ENCODE results near the gene CALN1. TPM values are rescaled to one million over a fixed set of nuclear protein-coding genes. Genes with fewer than 3 reads are reported as not detected.

The CALN1 gene
- total and polyA plus RNA-seq, 12 donors = not detected

DNA sequence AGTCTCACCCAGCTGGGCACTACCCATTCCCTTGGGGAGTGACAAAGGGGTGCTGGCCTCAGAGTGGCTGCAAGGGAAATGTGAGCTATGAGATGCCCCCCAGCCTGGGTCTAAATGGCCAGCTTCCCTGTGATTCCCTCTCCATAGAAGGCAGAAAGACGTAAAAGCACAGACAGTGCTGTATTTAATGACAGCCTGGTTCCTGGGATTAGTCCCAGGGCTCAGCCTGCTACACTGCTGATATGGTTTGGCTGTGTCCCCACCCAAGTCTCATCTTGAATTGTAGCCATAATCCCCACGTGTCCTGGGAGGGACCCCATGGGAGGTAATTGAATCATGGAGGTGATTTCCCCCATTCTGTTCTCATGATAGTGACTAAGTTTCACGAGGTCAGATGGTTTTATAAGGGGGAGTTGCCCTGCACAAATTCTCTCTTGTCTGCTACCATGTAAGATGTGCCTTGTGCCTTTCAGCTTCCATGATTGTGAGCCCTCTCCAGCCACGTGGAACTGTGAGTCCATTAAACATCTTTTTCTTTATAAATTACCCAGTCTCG is 23.9 kb upstream of the CALN1 start:
- Histone ChIP-seq H3K36me3 (no peaks in the 10 kb centered on the region), H3K4me3 (no peak overlapping the region), H3K9me3 (no peaks in the 10 kb centered on the region), H3K27ac (no peak overlapping the region), H3K27me3 (peaks cover 0 to 25% (median 9%) of the 10 kb centered on the region in 7 donors), H3K4me1 (no peaks in the 10 kb centered on the region)
- WGBS, 2 donors = 50 to 60% methylated on average over 5 of the region's 5 CpGs
- DNase-seq = no peak
- TF ChIP-seq, protein P1, sequence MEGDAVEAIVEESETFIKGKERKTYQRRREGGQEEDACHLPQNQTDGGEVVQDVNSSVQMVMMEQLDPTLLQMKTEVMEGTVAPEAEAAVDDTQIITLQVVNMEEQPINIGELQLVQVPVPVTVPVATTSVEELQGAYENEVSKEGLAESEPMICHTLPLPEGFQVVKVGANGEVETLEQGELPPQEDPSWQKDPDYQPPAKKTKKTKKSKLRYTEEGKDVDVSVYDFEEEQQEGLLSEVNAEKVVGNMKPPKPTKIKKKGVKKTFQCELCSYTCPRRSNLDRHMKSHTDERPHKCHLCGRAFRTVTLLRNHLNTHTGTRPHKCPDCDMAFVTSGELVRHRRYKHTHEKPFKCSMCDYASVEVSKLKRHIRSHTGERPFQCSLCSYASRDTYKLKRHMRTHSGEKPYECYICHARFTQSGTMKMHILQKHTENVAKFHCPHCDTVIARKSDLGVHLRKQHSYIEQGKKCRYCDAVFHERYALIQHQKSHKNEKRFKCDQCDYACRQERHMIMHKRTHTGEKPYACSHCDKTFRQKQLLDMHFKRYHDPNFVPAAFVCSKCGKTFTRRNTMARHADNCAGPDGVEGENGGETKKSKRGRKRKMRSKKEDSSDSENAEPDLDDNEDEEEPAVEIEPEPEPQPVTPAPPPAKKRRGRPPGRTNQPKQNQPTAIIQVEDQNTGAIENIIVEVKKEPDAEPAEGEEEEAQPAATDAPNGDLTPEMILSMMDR (IDR thresholded peaks at IDR 0.05) = no peak
- intact Hi-C loops (cut with DNase I) = no loop called here
- peak in 1 of 8 donors; percentile 33 for ATAC-seq

- Histone ChIP-seq H3K4me1 (no peaks in the 10 kb centered on the region), H3K4me3 (no peak overlapping the region), H3K9me3 (no peaks in the 10 kb centered on the region), H3K36me3 (no peaks in the 10 kb centered on the region), H3K27me3 (peaks cover 0 to 26% (median 11%) of the 10 kb centered on the region in 7 donors), H3K27ac (no peak overlapping the region)
- intact Hi-C loops (cut with DNase I) = no loop called here
- WGBS, 2 donors = 37 to 48% methylated on average over 15 of the region's 15 CpGs
- TF ChIP-seq, protein P1 (IDR thresholded peaks at IDR 0.05) = no peak
- ATAC-seq = peak in 4 of 8 donors; percentile 25 to 70 (median 57)
- DNase-seq = peak; percentile 5 to 43
Measured at GRCh38 chr7:72435366-72435765, 23.2 kb upstream of the CALN1 start.

DNA sequence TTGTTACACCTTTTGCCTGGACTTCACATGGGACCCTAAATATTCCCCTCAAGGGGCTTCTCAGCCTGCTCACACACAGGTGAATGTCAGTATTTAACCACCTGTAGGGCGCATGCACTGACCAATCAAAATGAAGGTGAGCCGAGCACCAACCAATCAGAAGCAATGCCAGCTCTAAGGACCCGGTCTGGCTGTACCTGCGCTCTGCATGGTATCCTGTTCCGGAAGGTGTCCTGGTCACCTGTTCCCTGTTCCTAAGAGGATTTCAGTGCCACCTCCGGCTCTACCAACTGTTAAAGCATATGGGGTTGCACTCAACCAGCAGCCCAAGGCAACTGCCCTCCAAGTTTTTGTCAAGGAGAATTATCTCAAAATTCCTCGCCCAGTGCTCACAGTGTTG is 18.4 kb upstream of the CALN1 start:
- intact Hi-C loops (cut with DNase I) = no loop called here
- TF ChIP-seq, protein P1 (IDR thresholded peaks at IDR 0.05) = no peak
- peaks cover 0 to 20% (median 10%) of the 10 kb centered on the region in 7 donors for H3K27me3 ChIP-seq
- WGBS, 2 donors = 72 to 78% methylated on average over 7 of the region's 7 CpGs
- H3K9me3 ChIP-seq = no peaks in the 10 kb centered on the region
- H3K4me1 ChIP-seq = no peaks in the 10 kb centered on the region
- ATAC-seq (no peak), DNase-seq (no peak)
- H3K4me3 ChIP-seq = no peak overlapping the region
- H3K27ac ChIP-seq = no peak overlapping the region
- no peaks in the 10 kb centered on the region for H3K36me3 ChIP-seq

DNA sequence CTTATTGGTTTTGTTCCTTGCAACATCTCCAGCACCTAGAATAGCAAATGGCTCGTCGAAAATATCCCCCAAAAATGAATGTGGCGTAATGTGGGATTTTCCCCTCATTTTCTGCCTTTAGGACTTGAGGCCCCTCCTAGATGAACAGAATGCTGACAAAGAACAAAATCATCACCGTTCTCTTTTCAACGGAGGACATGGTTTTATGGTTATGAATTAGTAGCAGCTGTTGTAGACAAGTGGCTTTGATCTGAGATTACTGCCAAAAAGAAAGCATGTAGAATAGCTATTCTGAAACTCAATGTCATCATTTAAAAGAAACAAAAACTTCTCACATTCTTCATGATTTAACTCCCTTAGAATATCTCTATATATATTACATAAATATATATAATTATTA is 17.2 kb upstream of the CALN1 start:
- Histone ChIP-seq H3K4me3 (no peak overlapping the region), H3K4me1 (no peaks in the 10 kb centered on the region), H3K36me3 (no peaks in the 10 kb centered on the region), H3K27ac (no peak overlapping the region), H3K9me3 (no peaks in the 10 kb centered on the region), H3K27me3 (peaks cover 0 to 20% (median 6%) of the 10 kb centered on the region in 7 donors)
- WGBS, 2 donors = 87 to 90% methylated on average over 5 of the region's 5 CpGs
- TF ChIP-seq, protein P1 (IDR thresholded peaks at IDR 0.05) = no peak
- no peak for DNase-seq
- no peak for ATAC-seq
- intact Hi-C loops (cut with DNase I) = no loop called here

All from heart right ventricle (tissue), 16 donors.